HG03342 (cell line): Measurements from ENCODE around the gene LDB2.

Source experiments
- ATAC-seq: cut with Tn5 transposase; IDR thresholded peaks from one replicate; pipeline ENCODE4 v1.9.1; 2021; ENCODE audit warnings: mild to moderate bottlenecking, moderate library complexity; ENCODE audit not compliant: unreplicated experiment

LDB2 gene

GRCh38 chr4:16760617-16761363, 137.7 kb downstream of the LDB2 start:
- no peak for ATAC-seq

GRCh38 chr4:16759931-16760582, 138.4 kb downstream of the LDB2 start:
- ATAC-seq: no peak

- no peak for ATAC-seq
Observed at GRCh38 chr4:16758816-16759215, 139.6 kb downstream of the LDB2 start.

GRCh38 chr4:16758255-16758654, 140.2 kb downstream of the LDB2 start:
- ATAC-seq: no peak

- ATAC-seq: no peak
Observed at GRCh38 chr4:16757080-16757521, 141.3 kb downstream of the LDB2 start.

GRCh38 chr4:16754104-16754503, 144.3 kb downstream of the LDB2 start:
- no peak for ATAC-seq

- ATAC-seq: no peak
Observed at GRCh38 chr4:16752150-16752549, 146.3 kb downstream of the LDB2 start.

GRCh38 chr4:16750882-16751642, 147.4 kb downstream of the LDB2 start:
- ATAC-seq: no peak

- ATAC-seq: no peak
Observed at GRCh38 chr4:16750216-16750615, 148.2 kb downstream of the LDB2 start.

GRCh38 chr4:16745887-16746286, 152.6 kb downstream of the LDB2 start:
- no peak for ATAC-seq

GRCh38 chr4:16745009-16745635, 153.3 kb downstream of the LDB2 start:
- no peak for ATAC-seq

- ATAC-seq: no peak
Observed at GRCh38 chr4:16741287-16741686, 157.2 kb downstream of the LDB2 start.

GRCh38 chr4:16739997-16740624, 158.3 kb downstream of the LDB2 start:
- ATAC-seq: no peak

GRCh38 chr4:16738558-16738957, 159.9 kb downstream of the LDB2 start:
- no peak for ATAC-seq

GRCh38 chr4:16733509-16733908, 164.9 kb downstream of the LDB2 start:
- ATAC-seq: no peak

GRCh38 chr4:16732741-16733140, 165.7 kb downstream of the LDB2 start:
- no peak for ATAC-seq

GRCh38 chr4:16731776-16732380, 166.6 kb downstream of the LDB2 start:
- no peak for ATAC-seq

- no peak for ATAC-seq
Observed at GRCh38 chr4:16730522-16731205, 167.8 kb downstream of the LDB2 start.

- no peak for ATAC-seq
Observed at GRCh38 chr4:16729336-16729735, 169.1 kb downstream of the LDB2 start.

- ATAC-seq: no peak
Observed at GRCh38 chr4:16728849-16729248, 169.6 kb downstream of the LDB2 start.
